ENCODE measurements around the gene CNTNAP2.

Gene CNTNAP2

DNA sequence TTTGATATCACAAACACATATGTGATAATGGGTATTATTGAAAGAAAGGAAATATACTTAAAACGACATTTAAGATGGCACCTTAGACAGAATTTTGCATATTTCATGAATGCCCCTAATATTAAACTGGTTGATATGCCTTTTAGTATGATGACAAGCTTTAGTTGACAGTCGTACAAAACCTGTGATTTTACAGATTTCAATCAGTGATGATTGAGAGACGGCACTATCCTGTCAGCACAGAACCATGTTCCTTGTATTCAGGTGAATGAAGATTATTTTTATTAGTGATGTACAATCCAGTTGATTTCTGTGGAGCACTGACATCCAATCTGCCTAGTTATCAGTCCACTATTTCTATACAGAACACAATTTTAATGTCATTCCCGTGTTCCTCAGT, 333.0 kb downstream of the CNTNAP2 start:
- no peak overlapping the region for H2AFZ ChIP-seq (ENCODE audit: low read depth, low read length)
- DNase-seq (no peak), ATAC-seq (ENCODE audit: insufficient read depth, low read depth) (no peak)

DNA sequence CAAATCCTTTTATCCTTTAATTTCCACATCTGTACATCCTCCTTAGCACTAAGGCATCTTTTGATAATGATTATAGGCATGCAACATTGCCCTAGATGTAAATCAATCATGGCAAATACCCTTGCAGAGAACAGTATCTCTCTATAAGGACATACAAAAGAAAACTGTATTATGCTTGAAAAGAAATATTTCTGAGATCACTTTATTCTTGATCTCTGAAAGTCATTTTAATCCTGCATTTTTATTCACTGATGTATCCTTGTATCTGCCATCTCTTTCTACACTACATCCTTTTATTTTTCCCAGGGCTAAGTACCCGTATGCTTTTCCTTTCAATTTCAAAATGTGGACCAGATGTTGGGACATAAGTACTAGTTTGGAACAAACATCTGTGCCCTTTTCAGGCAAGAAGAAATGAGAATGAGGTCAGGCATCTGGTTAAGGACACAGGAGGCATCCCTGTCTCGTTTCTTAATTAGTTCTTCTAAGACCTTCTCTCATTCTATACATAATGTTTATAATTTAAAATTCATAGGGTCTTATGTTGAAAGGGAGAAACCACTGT, 338.6 kb downstream of the CNTNAP2 start:
- Histone ChIP-seq H3K9ac (ENCODE audit: low read depth, low read length) (no peak overlapping the region), H3K4me1 (ENCODE audit: insufficient read depth, low read length) (no peaks in the 10 kb centered on the region), H3K4me3 (ENCODE audit: low read depth in 1 of 2, low read length in 2 of 2) (no peak overlapping the region), H4K20me1 (ENCODE audit: insufficient read depth, low read length) (no peaks in the 10 kb centered on the region), H3K36me3 (ENCODE audit: insufficient read depth, low read length) (no peaks in the 10 kb centered on the region), H3K9me3 (ENCODE audit: insufficient read depth, low read length, severe bottlenecking) (no peaks in the 10 kb centered on the region), H3K27me3 (ENCODE audit: insufficient read depth, low read length, poor library complexity) (no peaks in the 10 kb centered on the region), H3K4me2 (ENCODE audit: insufficient read depth, low read length) (no peak overlapping the region), H2AFZ (ENCODE audit: low read depth, low read length) (no peak overlapping the region), H3K27ac (ENCODE audit: low read length) (no peak overlapping the region), H3K79me2 (ENCODE audit: insufficient read depth, low read length) (no peaks in the 10 kb centered on the region)
- DNase-seq (no peak), ATAC-seq (ENCODE audit: insufficient read depth, low read depth) (no peak)
- TF ChIP-seq, protein P1, sequence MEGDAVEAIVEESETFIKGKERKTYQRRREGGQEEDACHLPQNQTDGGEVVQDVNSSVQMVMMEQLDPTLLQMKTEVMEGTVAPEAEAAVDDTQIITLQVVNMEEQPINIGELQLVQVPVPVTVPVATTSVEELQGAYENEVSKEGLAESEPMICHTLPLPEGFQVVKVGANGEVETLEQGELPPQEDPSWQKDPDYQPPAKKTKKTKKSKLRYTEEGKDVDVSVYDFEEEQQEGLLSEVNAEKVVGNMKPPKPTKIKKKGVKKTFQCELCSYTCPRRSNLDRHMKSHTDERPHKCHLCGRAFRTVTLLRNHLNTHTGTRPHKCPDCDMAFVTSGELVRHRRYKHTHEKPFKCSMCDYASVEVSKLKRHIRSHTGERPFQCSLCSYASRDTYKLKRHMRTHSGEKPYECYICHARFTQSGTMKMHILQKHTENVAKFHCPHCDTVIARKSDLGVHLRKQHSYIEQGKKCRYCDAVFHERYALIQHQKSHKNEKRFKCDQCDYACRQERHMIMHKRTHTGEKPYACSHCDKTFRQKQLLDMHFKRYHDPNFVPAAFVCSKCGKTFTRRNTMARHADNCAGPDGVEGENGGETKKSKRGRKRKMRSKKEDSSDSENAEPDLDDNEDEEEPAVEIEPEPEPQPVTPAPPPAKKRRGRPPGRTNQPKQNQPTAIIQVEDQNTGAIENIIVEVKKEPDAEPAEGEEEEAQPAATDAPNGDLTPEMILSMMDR (IDR thresholded peaks at IDR 0.05; ENCODE audit: borderline replicate concordance, extremely low read depth, low read length, poor library complexity, severe bottlenecking) = no peak
- no peak for TF ChIP-seq EZH2 (IDR thresholded peaks at IDR 0.05; ENCODE audit: borderline replicate concordance, low read depth, low read length, severe bottlenecking)

More for the DNA sequence above, 333.0 kb downstream of the CNTNAP2 start:
- no peak overlapping the region for H3K27ac ChIP-seq (ENCODE audit: low read length)
- H3K79me2 ChIP-seq (ENCODE audit: insufficient read depth, low read length) = no peaks in the 10 kb centered on the region
- no peak overlapping the region for H3K9ac ChIP-seq (ENCODE audit: low read depth, low read length)
- no peaks in the 10 kb centered on the region for H3K4me1 ChIP-seq (ENCODE audit: insufficient read depth, low read length)
- no peaks in the 10 kb centered on the region for H3K27me3 ChIP-seq (ENCODE audit: insufficient read depth, low read length, poor library complexity)
- TF ChIP-seq, protein P1 (IDR thresholded peaks at IDR 0.05; ENCODE audit: borderline replicate concordance, extremely low read depth, low read length, poor library complexity, severe bottlenecking) = no peak
- no peak overlapping the region for H3K4me3 ChIP-seq (ENCODE audit: low read depth in 1 of 2, low read length in 2 of 2)
- H3K36me3 ChIP-seq (ENCODE audit: insufficient read depth, low read length) = no peaks in the 10 kb centered on the region
- no peaks in the 10 kb centered on the region for H4K20me1 ChIP-seq (ENCODE audit: insufficient read depth, low read length)
- no peaks in the 10 kb centered on the region for H3K9me3 ChIP-seq (ENCODE audit: insufficient read depth, low read length, severe bottlenecking)
- H3K4me2 ChIP-seq (ENCODE audit: insufficient read depth, low read length) = no peak overlapping the region

DNA sequence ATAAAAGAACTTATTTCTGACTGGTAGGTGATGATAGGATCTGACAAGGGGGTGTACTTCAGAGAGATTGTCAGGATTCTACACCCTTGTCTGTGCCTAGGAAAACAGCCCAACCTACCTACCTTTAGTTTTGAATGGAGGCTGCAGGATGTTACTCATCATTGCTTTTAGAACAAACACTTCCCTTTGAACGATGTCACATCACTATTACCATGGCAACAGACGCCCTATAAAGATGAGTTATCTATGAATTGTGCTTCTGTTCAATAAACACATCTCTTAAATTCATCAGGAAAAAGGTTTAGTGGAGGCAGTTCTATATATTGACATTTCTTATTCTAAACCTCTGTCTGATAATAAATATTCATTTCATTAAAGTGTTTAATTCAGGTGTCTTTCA, 362.4 kb downstream of the CNTNAP2 start:
- H3K9me3 ChIP-seq (ENCODE audit: insufficient read depth, low read length, severe bottlenecking) = peaks cover 4% of the 10 kb centered on the region
- H3K4me2 ChIP-seq (ENCODE audit: insufficient read depth, low read length) = no peak overlapping the region
- no peak overlapping the region for H3K4me3 ChIP-seq (ENCODE audit: low read depth in 1 of 2, low read length in 2 of 2)
- no peaks in the 10 kb centered on the region for H4K20me1 ChIP-seq (ENCODE audit: insufficient read depth, low read length)
- no peak for TF ChIP-seq EZH2 (IDR thresholded peaks at IDR 0.05; ENCODE audit: borderline replicate concordance, low read depth, low read length, severe bottlenecking)
- TF ChIP-seq, protein P1 (IDR thresholded peaks at IDR 0.05; ENCODE audit: borderline replicate concordance, extremely low read depth, low read length, poor library complexity, severe bottlenecking) = no peak
- DNase-seq (no peak), ATAC-seq (ENCODE audit: insufficient read depth, low read depth) (no peak)
- no peak overlapping the region for H2AFZ ChIP-seq (ENCODE audit: low read depth, low read length)
- H3K4me1 ChIP-seq (ENCODE audit: insufficient read depth, low read length) = no peaks in the 10 kb centered on the region
- no peak overlapping the region for H3K9ac ChIP-seq (ENCODE audit: low read depth, low read length)
- H3K79me2 ChIP-seq (ENCODE audit: insufficient read depth, low read length) = no peaks in the 10 kb centered on the region
- H3K36me3 ChIP-seq (ENCODE audit: insufficient read depth, low read length) = no peaks in the 10 kb centered on the region
- H3K27ac ChIP-seq (ENCODE audit: low read length) = no peak overlapping the region
- no peaks in the 10 kb centered on the region for H3K27me3 ChIP-seq (ENCODE audit: insufficient read depth, low read length, poor library complexity)

DNA sequence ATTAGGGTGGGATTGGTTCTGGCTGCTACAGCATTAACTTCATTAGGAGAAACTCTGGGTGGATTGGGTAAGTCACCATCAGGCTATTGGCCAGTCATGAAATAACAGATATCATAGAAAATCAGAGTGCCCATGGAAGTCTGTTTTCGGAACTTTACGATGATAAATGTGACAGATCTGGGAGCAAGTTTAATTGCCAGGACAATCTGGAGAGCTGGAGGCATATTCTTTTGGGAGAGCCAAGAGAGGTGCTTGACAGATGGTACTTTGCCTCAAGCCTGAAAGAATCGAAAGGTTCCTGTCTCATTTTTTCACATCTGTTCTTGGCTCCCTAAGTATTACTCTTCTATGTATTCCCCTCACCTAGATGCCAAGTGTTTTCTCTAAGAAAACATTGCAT, 369.9 kb downstream of the CNTNAP2 start:
- Histone ChIP-seq H3K79me2 (ENCODE audit: insufficient read depth, low read length) (no peaks in the 10 kb centered on the region), H3K9me3 (ENCODE audit: insufficient read depth, low read length, severe bottlenecking) (peaks cover 8% of the 10 kb centered on the region), H3K27me3 (ENCODE audit: insufficient read depth, low read length, poor library complexity) (no peaks in the 10 kb centered on the region), H2AFZ (ENCODE audit: low read depth, low read length) (no peak overlapping the region), H3K4me1 (ENCODE audit: insufficient read depth, low read length) (no peaks in the 10 kb centered on the region), H3K36me3 (ENCODE audit: insufficient read depth, low read length) (no peaks in the 10 kb centered on the region), H4K20me1 (ENCODE audit: insufficient read depth, low read length) (no peaks in the 10 kb centered on the region), H3K27ac (ENCODE audit: low read length) (no peak overlapping the region), H3K9ac (ENCODE audit: low read depth, low read length) (no peak overlapping the region), H3K4me2 (ENCODE audit: insufficient read depth, low read length) (no peak overlapping the region), H3K4me3 (ENCODE audit: low read depth in 1 of 2, low read length in 2 of 2) (no peak overlapping the region)
- DNase-seq (no peak), ATAC-seq (ENCODE audit: insufficient read depth, low read depth) (no peak)
- TF ChIP-seq, protein P1 (IDR thresholded peaks at IDR 0.05; ENCODE audit: borderline replicate concordance, extremely low read depth, low read length, poor library complexity, severe bottlenecking) = no peak
- no peak for TF ChIP-seq EZH2 (IDR thresholded peaks at IDR 0.05; ENCODE audit: borderline replicate concordance, low read depth, low read length, severe bottlenecking)
